ENCODE results near the gene GRIN2A.
"Not testable (repeated sequence)": the region's sequence is repeated elsewhere in the genome, so short reads cannot be mapped to it uniquely, and the experiment has no call there.

The GRIN2A gene

GRCh38 chr16:9911989-9912388 is 270.2 kb downstream of the GRIN2A start:
- no peak for DNase-seq (ENCODE audit: low read depth)

GRCh38 chr16:9911231-9911630 is 271.0 kb downstream of the GRIN2A start:
- DNase-seq (ENCODE audit: low read depth), result no peak

GRCh38 chr16:9909072-9909825 is 273.0 kb downstream of the GRIN2A start:
- DNase-seq (ENCODE audit: low read depth), result no peak

- no peak for DNase-seq (ENCODE audit: low read depth)
Measured at GRCh38 chr16:9908613-9909012, 273.6 kb downstream of the GRIN2A start.

- no peak for DNase-seq (ENCODE audit: low read depth)
Measured at GRCh38 chr16:9907752-9908151, 274.5 kb downstream of the GRIN2A start.

GRCh38 chr16:9906218-9906617 is 276.0 kb downstream of the GRIN2A start:
- DNase-seq (ENCODE audit: low read depth), result no peak

- DNase-seq (ENCODE audit: low read depth), result no peak
Measured at GRCh38 chr16:9904526-9904925, 277.7 kb downstream of the GRIN2A start.

- DNase-seq (ENCODE audit: low read depth), result no peak
Measured at GRCh38 chr16:9900576-9900975, 281.7 kb downstream of the GRIN2A start.

- no peak for DNase-seq (ENCODE audit: low read depth)
Measured at GRCh38 chr16:9898555-9898954, 283.7 kb downstream of the GRIN2A start.

GRCh38 chr16:9898124-9898523 is 284.1 kb downstream of the GRIN2A start:
- no peak for DNase-seq (ENCODE audit: low read depth)

- DNase-seq (ENCODE audit: low read depth), result no peak
Measured at GRCh38 chr16:9895817-9896216, 286.4 kb downstream of the GRIN2A start.

GRCh38 chr16:9885876-9886275 is 296.4 kb downstream of the GRIN2A start:
- DNase-seq (ENCODE audit: low read depth), result no peak

- DNase-seq (ENCODE audit: low read depth), result no peak
Measured at GRCh38 chr16:9885467-9885866, 296.8 kb downstream of the GRIN2A start.

- DNase-seq (ENCODE audit: low read depth), result not testable (repeated sequence)
Measured at GRCh38 chr16:9875981-9876380, 306.2 kb downstream of the GRIN2A start.

GRCh38 chr16:9874219-9874618 is 308.0 kb downstream of the GRIN2A start:
- no peak for DNase-seq (ENCODE audit: low read depth)

GRCh38 chr16:9870962-9871361 is 311.3 kb downstream of the GRIN2A start:
- DNase-seq (ENCODE audit: low read depth), result no peak

- DNase-seq (ENCODE audit: low read depth), result no peak
Measured at GRCh38 chr16:9869776-9870175, 312.5 kb downstream of the GRIN2A start.

GRCh38 chr16:9868606-9869149 is 313.6 kb downstream of the GRIN2A start:
- DNase-seq (ENCODE audit: low read depth), result no peak

- DNase-seq (ENCODE audit: low read depth), result no peak
Measured at GRCh38 chr16:9867176-9867575, 315.1 kb downstream of the GRIN2A start.

GRCh38 chr16:9864461-9864860 is 317.8 kb downstream of the GRIN2A start:
- no peak for DNase-seq (ENCODE audit: low read depth)

GRCh38 chr16:9862327-9862726 is 319.9 kb downstream of the GRIN2A start:
- no peak for DNase-seq (ENCODE audit: low read depth)

GRCh38 chr16:9860876-9861275 is 321.4 kb downstream of the GRIN2A start:
- DNase-seq (ENCODE audit: low read depth), result no peak

- DNase-seq (ENCODE audit: low read depth), result no peak
Measured at GRCh38 chr16:9859701-9860327, 322.4 kb downstream of the GRIN2A start.

GRCh38 chr16:9854675-9855074 is 327.6 kb downstream of the GRIN2A start:
- DNase-seq (ENCODE audit: low read depth), result no peak
